MCF 10A (cell line): ENCODE results near the gene ELAPOR1. TPM values are rescaled to one million over a fixed set of nuclear protein-coding genes. Genes with fewer than 3 reads are reported as not detected.

Experiments
- BruUV-seq: library from RNA; stranded (reverse); fragments of 400-500 nt; replicated peaks from 2 replicates; lab custom pipeline; 2021; lab: Mats Ljungman, UMichigan
- CTCF ChIA-PET: fragments of 300-600 bp; sonication (Branson Sonifier 250); formaldehyde crosslinking; extraction: SDS; loops from one replicate; lab custom pipeline; 2021; ENCODE audit warnings: antibody characterized with exemption, inconsistent platforms; lab: Yijun Ruan, JAX
- POLR2A ChIA-PET: fragments of 300-600, 350-650 bp; sonication (Branson Sonifier 250); formaldehyde crosslinking; extraction: SDS; loops from one replicate; lab custom pipeline; 2020; ENCODE audit warnings: antibody characterized with exemption, inconsistent platforms; lab: Yijun Ruan, JAX
- DNase-seq: peaks from one replicate; pipeline ENCODE4 v3.0.0-alpha.2; 2018; ENCODE audit not compliant: unreplicated experiment
- H3K27ac Mint-ChIP-seq: one replicate; pipeline ENCODE4 v1.8.0; 2022; ENCODE audit warnings: mild to moderate bottlenecking, low read depth, mixed read lengths; ENCODE audit not compliant: unreplicated experiment
- H3K27me3 Mint-ChIP-seq: one replicate; pipeline ENCODE4 v1.8.0; 2022; ENCODE audit warnings: mixed read lengths; ENCODE audit not compliant: insufficient read depth, unreplicated experiment
- H3K36me3 Mint-ChIP-seq: one replicate; pipeline ENCODE4 v1.8.0; 2022; ENCODE audit warnings: mild to moderate bottlenecking, moderate library complexity, mixed read lengths; ENCODE audit not compliant: insufficient read depth, unreplicated experiment
- H3K4me1 Mint-ChIP-seq: one replicate; pipeline ENCODE4 v1.8.0; 2022; ENCODE audit warnings: mixed read lengths; ENCODE audit not compliant: insufficient read depth, unreplicated experiment
- H3K4me3 Mint-ChIP-seq: one replicate; pipeline ENCODE4 v1.8.0; 2022; ENCODE audit warnings: mild to moderate bottlenecking, moderate library complexity, mixed read lengths; ENCODE audit not compliant: unreplicated experiment
- H3K9me3 Mint-ChIP-seq: one replicate; pipeline ENCODE4 v1.8.0; 2022; ENCODE audit warnings: mixed read lengths; ENCODE audit not compliant: unreplicated experiment
- CTCF ChIP-seq: fragments of 200-600 bp; IDR thresholded peaks from one replicate; pipeline ENCODE4 v1.8.0; 2022; ENCODE audit warnings: antibody characterized with exemption, mild to moderate bottlenecking; ENCODE audit not compliant: unreplicated experiment
- intact Hi-C: fragments of 100-400 bp; cut with micrococcal nuclease; formaldehyde crosslinking; loops from 2 replicates; pipeline ENCODE4 v1.14.1; 2022
- total RNA-seq: library from RNA; stranded (reverse); gene quantifications from 2 replicates; pipeline ENCODE4 v1.2.3, GENCODE V29; 2022

ELAPOR1 gene
- total RNA-seq, 1 experiment from 2014 or later = 0.58 TPM

DNA sequence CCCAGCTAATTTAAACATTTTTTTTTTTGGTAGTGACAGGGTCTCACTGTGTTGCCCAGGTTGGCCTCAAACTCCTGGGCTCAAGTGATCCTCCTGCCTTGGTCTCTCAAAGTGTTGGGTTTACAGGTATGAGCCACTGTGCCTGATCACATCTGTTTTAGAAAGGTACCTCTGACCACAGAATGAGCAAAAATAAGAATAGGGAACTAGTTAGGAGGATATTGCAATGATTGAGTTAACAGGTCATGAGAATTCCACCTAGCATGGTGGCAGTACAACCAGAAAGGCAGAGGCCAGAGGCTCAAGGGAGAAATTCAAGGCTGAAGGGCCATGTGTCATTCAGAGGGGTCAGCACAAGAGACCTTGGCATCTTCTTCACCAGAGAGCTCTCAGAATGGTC, 49.6 kb downstream of the ELAPOR1 start:
- H3K36me3 Mint-ChIP-seq = no peaks in the 10 kb centered on the region
- H3K4me1 Mint-ChIP-seq = peaks cover 9% of the 10 kb centered on the region
- H3K27me3 Mint-ChIP-seq = no peaks in the 10 kb centered on the region
- POLR2A ChIA-PET = interaction anchor here (1.2 to 3.5 kb wide), 3 partner anchors 8 to 63 kb away, joined by 3 to 18 read pairs (median 4); no protein-coding TSS in a partner anchor
- no peak overlapping the region for H3K27ac Mint-ChIP-seq
- BruUV-seq = no TSS peak
- H3K4me3 Mint-ChIP-seq = no peak overlapping the region
- no peak for DNase-seq
- intact Hi-C loops = no loop called here
- no peaks in the 10 kb centered on the region for H3K9me3 Mint-ChIP-seq
- CTCF ChIA-PET = interaction anchor here (0.7 to 2.0 kb wide), 4 partner anchors 11 to 72 kb away, joined by 3 to 5 read pairs (median 4); no protein-coding TSS in a partner anchor
- no peak for TF ChIP-seq CTCF

Other genes starting within 250 kb of the ELAPOR1 start
- gene GPSM2, start 237.1 kb upstream of the ELAPOR1 start, total RNA-seq = 61.2 and 88.7 TPM in 2 replicates
- 36.6 and 46.3 TPM in 2 replicates for gene CLCC1, start 150.6 kb upstream of the ELAPOR1 start, total RNA-seq
- 16.1 and 17.8 TPM in 2 replicates for gene WDR47, start 72.0 kb upstream of the ELAPOR1 start, total RNA-seq
- 76.7 and 88.2 TPM in 2 replicates for gene TAF13, start 38.1 kb upstream of the ELAPOR1 start, total RNA-seq
- 30.2 and 34.3 TPM in 2 replicates for gene TMEM167B, start 23.4 kb upstream of the ELAPOR1 start, total RNA-seq
- gene SARS1, start 99.8 kb downstream of the ELAPOR1 start, total RNA-seq = 381 and 492 TPM in 2 replicates
- 6.9 and 7.2 TPM in 2 replicates for gene CELSR2, start 135.4 kb downstream of the ELAPOR1 start, total RNA-seq
- 13.0 and 19.4 TPM in 2 replicates for gene PSRC1, start 169.0 kb downstream of the ELAPOR1 start, total RNA-seq
- gene MYBPHL, start 192.9 kb downstream of the ELAPOR1 start, total RNA-seq = 1.1 TPM in 1 of 2 replicates, not detected in the other